KBM-7 (cell line): ENCODE measurements around the gene SRSF11.
"Not testable (repeated sequence)": the region's sequence is repeated elsewhere in the genome, so short reads cannot be mapped to it uniquely, and the experiment has no call there.

Source experiments
- DNase-seq: peaks from one replicate; pipeline ENCODE4 v3.0.0-alpha.2; 2015
- in situ Hi-C: fragments of 300-500 bp; cut with MboI; formaldehyde crosslinking; loops from 2 replicates; pipeline ENCODE4 v1.14.3; 2020; ENCODE audit warnings: low sequenced_read_pairs, low pct_unique_long_range_greater_than_20kb, mixed read lengths

The SRSF11 gene, protein sequence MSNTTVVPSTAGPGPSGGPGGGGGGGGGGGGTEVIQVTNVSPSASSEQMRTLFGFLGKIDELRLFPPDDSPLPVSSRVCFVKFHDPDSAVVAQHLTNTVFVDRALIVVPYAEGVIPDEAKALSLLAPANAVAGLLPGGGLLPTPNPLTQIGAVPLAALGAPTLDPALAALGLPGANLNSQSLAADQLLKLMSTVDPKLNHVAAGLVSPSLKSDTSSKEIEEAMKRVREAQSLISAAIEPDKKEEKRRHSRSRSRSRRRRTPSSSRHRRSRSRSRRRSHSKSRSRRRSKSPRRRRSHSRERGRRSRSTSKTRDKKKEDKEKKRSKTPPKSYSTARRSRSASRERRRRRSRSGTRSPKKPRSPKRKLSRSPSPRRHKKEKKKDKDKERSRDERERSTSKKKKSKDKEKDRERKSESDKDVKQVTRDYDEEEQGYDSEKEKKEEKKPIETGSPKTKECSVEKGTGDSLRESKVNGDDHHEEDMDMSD

DNA sequence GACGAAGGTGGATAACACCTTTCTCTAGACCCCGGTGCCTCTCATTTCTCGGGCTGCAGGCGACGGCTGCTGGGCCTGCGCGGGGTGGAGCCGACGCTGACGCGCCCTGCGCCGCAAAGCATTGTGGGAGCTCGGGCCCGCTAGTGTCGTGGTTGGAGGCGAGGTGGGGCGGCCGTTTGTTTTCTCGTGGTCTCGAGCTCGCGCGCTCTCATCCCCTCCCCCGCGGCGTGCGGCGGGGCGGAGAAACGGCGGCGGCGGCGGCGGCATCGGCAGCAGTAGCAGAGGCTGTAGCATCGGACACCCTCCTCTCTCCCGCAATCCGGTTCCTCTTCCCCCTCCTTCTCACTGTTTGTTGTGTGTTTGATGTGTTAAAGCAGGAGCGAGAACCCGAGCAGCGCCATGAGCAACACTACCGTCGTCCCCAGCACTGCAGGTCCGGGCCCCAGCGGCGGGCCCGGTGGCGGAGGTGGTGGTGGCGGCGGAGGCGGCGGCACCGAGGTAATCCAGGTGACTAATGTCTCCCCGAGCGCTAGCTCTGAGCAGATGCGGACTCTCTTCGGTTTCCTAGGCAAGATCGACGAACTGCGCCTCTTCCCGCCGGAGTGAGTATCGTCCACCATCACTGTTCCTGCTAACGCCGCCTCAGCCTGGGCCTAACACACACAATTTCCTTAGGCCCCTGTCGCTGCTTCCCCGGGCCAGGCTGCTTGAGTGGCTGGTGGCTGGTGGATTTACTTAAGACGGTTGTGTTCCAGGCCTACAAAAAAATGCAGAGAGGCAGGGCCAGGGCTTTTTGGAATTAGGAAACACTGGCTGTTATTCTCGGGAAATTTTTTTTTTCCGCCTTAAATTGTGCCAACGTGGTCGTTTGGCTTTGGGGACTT is at the start of gene SRSF11:
Gene SRSF11, plus strand, starts transcription at position 143 of the 884 bp plus-strand sequence. Its CDS starts 257 bp downstream, at position 400.
- DNase-seq, result peak; percentile 97
- in situ Hi-C loops, result no loop called here

DNA sequence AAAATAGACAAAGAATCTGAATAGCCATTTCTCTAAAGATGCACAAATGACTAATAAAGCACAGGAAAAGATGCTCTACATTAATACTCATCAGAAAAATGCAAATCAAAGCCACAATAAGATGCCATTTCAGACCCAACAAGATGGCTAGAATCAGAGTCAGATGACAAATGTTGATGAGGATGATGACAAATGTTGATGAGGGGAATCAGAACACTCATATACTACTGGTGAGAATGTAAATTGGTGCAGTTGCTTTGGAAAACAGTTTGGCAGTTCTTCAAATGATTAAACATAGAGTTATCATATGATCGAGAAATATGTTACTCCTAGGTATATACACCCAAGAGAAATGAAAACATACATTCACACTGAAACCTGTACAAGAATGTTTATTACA is 49.7 kb upstream of the SRSF11 start:
- in situ Hi-C loops, result no loop called here
- no peak for DNase-seq

DNA sequence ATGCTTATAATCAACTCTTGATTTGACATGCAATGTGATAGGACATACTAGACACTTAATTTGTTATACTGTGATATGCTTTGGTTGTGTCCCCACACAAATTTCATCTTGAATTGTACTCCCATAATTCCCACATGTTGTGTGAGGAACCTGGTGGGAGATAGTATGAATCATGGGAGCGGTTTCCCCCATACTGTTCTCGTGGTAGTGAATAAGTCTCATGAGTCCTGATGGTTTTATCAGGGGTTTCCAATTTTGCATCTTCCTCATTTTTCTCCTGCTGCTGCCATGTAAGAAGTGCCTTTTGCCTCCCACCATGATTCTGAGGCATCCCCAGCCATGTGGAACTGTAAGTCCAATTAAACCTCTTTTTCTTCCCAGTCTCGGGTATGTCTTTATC is 36.0 kb upstream of the SRSF11 start:
- DNase-seq, in situ Hi-C loops: not testable (repeated sequence)

DNA sequence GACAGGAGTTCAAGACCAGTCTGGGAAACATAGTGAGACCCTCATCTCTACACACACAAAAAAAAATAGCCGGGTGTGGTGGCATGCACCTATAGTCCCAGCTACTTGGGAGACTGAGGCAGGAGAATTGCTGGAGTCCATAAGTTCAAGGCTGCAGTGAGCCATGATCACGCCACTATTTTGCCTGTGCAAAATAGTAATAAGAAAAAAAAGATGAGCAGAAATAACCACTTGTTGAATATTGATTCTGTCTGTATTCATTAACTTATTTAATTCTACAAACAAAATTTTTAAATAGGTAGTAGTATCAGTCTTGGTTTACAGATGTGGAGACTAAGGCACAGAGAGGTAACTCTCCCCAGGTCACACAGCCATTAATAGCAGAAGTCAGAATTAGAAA is 32.7 kb upstream of the SRSF11 start:
- in situ Hi-C loops, result no loop called here
- no peak for DNase-seq

DNA sequence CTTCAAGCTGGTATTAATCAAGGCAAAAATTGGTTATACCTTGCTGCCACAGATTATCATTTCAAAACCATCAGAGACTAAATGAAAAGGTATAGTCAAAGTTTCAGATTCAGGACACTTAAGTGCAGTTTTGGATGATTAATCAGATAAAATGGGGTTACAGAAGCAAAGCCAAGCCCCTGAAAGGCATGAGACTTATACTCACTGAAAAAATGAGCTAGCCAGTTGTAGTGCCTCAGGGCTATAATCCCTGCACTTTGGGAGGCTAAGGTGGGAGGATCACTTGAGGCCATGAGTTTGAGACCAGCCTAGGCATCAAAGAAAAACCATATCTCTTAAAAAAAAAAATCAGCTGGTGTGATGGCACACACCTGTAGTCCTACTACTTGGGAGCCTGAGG is 31.0 kb upstream of the SRSF11 start:
- in situ Hi-C loops, result no loop called here
- no peak for DNase-seq

- DNase-seq, in situ Hi-C loops: not testable (repeated sequence)
Observed at GRCh38 chr1:70192446-70192845, 28.7 kb upstream of the SRSF11 start.

- DNase-seq, result no peak
- in situ Hi-C loops, result no loop called here
Observed at GRCh38 chr1:70194601-70195000, 26.6 kb upstream of the SRSF11 start.

- in situ Hi-C loops, result no loop called here
- DNase-seq, result no peak
Observed at GRCh38 chr1:70195342-70195741, 25.8 kb upstream of the SRSF11 start.

- DNase-seq, result no peak
- in situ Hi-C loops, result no loop called here
Observed at GRCh38 chr1:70196333-70196732, 24.8 kb upstream of the SRSF11 start.

GRCh38 chr1:70200065-70200464 is 21.1 kb upstream of the SRSF11 start:
- in situ Hi-C loops, result no loop called here
- no peak for DNase-seq

DNA sequence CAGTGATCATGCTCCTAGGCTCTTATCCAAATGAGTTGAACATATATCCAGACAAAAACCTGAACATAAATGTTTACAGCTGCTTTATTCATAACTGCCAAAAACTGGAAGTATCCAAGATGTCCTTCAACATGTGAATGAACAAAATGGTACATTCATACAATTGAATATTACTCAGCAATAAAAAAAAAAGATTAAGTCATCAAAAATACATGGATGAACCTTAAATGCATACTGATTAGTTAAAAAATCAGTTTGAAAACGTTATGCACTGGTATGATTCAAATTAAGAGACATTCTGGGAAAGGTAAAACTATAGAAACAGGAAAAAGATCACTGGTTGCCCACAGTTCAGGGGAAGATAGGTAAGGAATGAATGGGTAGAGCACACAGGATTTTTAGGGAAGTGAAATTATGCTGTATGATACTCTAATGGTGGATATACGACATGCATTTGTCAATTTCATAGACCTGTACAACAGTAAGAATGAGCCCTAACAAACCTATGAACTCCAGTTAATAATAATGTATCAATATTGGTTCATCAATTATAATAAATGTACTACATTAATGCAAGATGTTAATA is 18.9 kb upstream of the SRSF11 start:
- DNase-seq, result no peak
- in situ Hi-C loops, result no loop called here

DNA sequence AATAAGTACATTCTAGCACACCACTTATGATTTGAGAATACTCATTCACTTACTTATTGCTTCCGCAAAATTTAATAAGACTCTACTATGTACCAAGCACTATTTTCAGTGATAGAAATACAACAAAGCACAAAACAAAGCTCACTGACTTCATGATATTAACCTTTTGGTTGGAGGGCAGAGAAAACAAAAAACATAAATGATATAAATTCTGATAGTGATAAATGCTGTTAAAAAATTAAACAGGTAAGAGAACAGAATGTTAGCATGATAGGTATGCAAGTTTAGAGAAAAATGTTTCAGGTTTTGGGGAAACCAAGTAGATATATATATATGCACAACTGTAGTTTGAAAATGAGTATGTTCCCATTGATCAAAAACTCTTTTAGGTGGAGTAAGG is 17.0 kb upstream of the SRSF11 start:
- no peak for DNase-seq
- in situ Hi-C loops, result no loop called here

GRCh38 chr1:70204600-70204999 is 16.6 kb upstream of the SRSF11 start:
- in situ Hi-C loops, result no loop called here
- DNase-seq, result peak; percentile 37

GRCh38 chr1:70205071-70205433 is 16.1 kb upstream of the SRSF11 start:
- DNase-seq, result no peak
- in situ Hi-C loops, result no loop called here

DNA sequence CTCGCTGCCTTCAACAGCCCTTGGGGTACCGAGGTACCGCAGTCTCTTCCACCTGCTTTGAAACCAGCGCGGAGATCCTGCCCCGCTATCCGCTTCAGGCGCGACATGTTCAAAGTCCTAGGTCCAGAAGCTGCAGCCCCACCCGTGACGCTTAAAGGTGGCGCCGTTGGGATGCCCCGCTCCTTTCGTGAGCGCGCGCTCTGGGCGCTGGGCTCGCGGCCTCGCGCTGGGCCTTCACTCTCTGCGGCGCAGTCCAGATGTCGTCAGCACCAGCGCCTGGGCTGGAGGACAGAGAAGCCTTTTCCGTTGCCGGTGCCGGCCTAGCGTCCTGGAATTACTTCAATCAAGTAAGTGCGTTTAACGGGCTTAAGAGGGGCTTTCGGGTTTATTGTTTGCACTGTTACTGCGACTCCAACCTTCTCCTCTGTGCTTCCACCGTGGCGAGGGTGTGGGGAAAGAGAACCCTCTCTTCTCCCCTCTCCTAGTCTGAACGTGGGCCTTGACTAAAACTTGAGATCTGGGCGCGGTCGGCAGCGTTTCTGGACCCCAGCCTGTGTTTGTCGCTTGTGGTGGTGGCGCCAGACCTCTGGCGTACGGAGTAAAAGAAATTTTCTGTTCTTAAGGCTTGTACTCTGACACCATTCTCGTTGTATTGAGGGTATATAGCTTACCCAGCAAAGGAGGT is 15.6 kb upstream of the SRSF11 start, which contains the start of gene LRRC40:
Gene LRRC40, minus strand, starts transcription at position 146 of the 685 bp plus-strand sequence. Its CDS starts 39 bp downstream, at position 107.
- in situ Hi-C loops, result no loop called here
- DNase-seq, result peak; percentile 97

GRCh38 chr1:70206833-70207232 is 14.3 kb upstream of the SRSF11 start:
- in situ Hi-C loops, DNase-seq: not testable (repeated sequence)

GRCh38 chr1:70207492-70207891 is 13.7 kb upstream of the SRSF11 start:
- in situ Hi-C loops, result no loop called here
- DNase-seq, result no peak

DNA sequence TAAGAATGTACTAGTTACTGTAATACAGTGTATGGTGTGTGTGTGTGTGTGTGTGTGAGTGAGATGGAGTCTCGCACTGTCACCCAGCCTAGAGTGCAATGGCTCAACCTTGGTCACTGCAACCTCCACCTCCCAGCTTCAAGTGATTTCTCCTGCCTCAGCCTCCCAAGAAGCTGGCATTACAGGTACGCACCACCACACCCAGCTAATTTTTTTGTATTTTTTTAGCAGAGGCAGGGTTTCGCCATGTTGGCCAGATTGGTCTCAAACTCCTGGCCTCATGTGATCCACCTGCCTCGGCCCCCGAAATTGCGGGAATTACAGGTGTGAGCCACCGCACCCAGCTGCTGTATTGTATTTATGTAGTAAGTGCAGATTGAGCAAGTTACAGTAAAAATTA is 12.9 kb upstream of the SRSF11 start:
- in situ Hi-C loops, result no loop called here
- DNase-seq, result no peak

DNA sequence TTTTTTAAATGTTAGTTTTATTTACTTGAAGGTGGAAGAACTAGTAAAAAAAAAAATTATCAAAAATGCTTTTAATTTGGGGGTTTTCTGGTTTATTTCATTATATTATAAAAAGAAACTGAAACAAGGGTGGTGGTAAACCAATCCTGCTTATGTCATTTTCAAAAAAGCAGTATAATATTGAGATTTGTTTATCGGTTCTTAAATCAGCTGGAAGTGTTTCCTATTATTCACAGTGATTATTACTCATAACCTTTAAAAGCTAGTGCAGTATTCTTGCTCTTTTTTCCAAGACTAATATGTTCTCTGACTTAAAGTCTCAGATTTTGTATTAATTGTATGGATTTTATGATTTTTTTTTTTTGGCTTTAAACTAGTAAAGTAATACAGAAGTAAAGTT is 10.4 kb upstream of the SRSF11 start:
- no peak for DNase-seq
- in situ Hi-C loops, result no loop called here
